Loucy (cell line): ENCODE data around the gene DRD4.

Experiments
- H2AFZ ChIP-seq: fragments of 200-600 bp; sonication (generic); 2 replicates; pipeline ENCODE4 v1.6.0; 2016; ENCODE audit warnings: antibody characterized with exemption, mild to moderate bottlenecking, low read length, moderate library complexity
- H3F3A ChIP-seq: fragments of 200-600 bp; 2 replicates; pipeline ENCODE4 v1.6.0; 2016; ENCODE audit warnings: antibody characterized with exemption, low read depth, mild to moderate bottlenecking
- H3K27me3 ChIP-seq: fragments of 200-600 bp; sonication (generic); 2 replicates; pipeline ENCODE4 v1.6.1; 2014; ENCODE audit warnings: low read length, mild to moderate bottlenecking; ENCODE audit not compliant: insufficient read depth, poor library complexity, severe bottlenecking
- H3K36me3 ChIP-seq: fragments of 200-600 bp; sonication (generic); 2 replicates; pipeline ENCODE4 v1.6.1; 2016; ENCODE audit warnings: low read length; ENCODE audit not compliant: insufficient read depth
- H3K4me1 ChIP-seq: fragments of 200-600 bp; sonication (generic); 2 replicates; pipeline ENCODE4 v1.5.1; 2014; ENCODE audit warnings: low read length, mild to moderate bottlenecking; ENCODE audit not compliant: insufficient read depth, poor library complexity, severe bottlenecking
- H3K4me2 ChIP-seq: fragments of 200-600 bp; sonication (generic); 2 replicates; pipeline ENCODE4 v1.6.0; 2014; ENCODE audit warnings: antibody characterized with exemption, low read length, low read depth, mild to moderate bottlenecking; ENCODE audit not compliant: poor library complexity, severe bottlenecking
- H3K4me3 ChIP-seq: fragments of 200-600 bp; sonication (generic); 2 replicates; pipeline ENCODE4 v1.5.1; 2014; ENCODE audit warnings: low read length, mild to moderate bottlenecking, mixed read lengths; ENCODE audit not compliant: poor library complexity, severe bottlenecking
- H3K79me2 ChIP-seq: fragments of 200-600 bp; sonication (generic); 2 replicates; pipeline ENCODE4 v1.6.1; 2014; ENCODE audit warnings: low read length; ENCODE audit not compliant: insufficient read depth
- H3K9ac ChIP-seq: fragments of 200-600 bp; sonication (generic); 2 replicates; pipeline ENCODE4 v1.6.0; 2014; ENCODE audit warnings: mild to moderate bottlenecking, low read depth, low read length, moderate library complexity; ENCODE audit not compliant: poor library complexity, severe bottlenecking
- H3K9me2 ChIP-seq: fragments of 200-600 bp; sonication (generic); replicated peaks from 2 replicates; pipeline ENCODE4 v1.6.1; 2016; ENCODE audit warnings: low read depth, low read length, mixed read lengths
- H3K9me3 ChIP-seq: fragments of 200-600 bp; sonication (generic); 2 replicates; pipeline ENCODE4 v1.6.1; 2014; ENCODE audit warnings: mild to moderate bottlenecking, antibody characterized with exemption, low read length, low read depth; ENCODE audit not compliant: insufficient read depth
- H4K20me1 ChIP-seq: fragments of 200-600 bp; sonication (generic); 2 replicates; pipeline ENCODE4 v1.6.0; 2014; ENCODE audit warnings: antibody characterized with exemption, low read length, mild to moderate bottlenecking; ENCODE audit not compliant: insufficient read depth, poor library complexity, severe bottlenecking
- CTCF ChIP-seq: fragments of 200-600 bp; sonication (generic); conservative IDR thresholded peaks from 2 replicates; pipeline ENCODE4 v1.5.1; 2014; ENCODE audit warnings: mild to moderate bottlenecking, antibody characterized with exemption, low read length
- EZH2phosphoT487 ChIP-seq: fragments of 200-600 bp; IDR thresholded peaks from 2 replicates; pipeline ENCODE4 v1.6.1; 2018; ENCODE audit warnings: antibody characterized with exemption, mild to moderate bottlenecking, moderate library complexity, borderline replicate concordance

The DRD4 gene

DNA sequence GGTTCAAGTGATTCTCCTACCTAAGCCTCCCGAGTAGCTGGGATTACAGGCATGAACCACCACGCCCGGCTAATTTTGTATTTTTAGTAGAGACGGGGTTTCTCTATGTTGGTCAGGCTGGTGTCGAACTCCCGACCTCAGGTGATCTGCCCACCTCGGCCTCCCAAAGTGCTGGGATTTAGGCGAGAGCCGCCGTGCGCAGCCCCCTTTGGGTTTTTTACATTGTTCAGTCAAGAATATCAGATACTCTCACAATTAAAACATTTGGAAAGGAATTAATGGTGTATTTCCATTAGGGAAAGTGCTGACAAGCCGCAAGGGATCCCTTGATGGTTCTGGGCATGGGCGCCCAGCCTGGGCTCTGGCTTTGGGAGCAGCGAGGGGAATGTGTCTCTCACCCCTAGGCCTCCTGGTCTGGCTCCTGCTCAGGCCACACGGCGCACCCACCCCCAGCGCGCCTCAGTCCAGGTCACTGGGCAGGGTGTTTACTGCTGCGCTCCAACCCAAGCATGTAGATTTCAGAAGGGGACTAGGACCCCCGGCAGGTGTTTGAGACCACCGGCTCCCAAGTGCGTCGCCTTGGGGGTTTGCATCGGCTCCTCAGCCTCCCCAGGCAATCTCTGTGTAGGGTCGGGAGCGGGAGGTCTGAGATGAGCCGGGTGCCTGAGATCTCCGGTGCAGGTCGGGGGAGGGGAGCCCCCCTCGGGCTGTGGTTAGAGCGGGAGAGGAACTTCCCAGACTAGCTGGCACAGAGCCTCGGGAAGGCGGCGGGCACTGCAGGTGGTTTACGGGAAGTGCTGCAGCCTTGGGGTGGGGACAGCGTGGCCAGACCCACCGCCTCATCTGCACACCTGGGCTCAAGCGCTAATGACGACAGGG lies 20.5 kb upstream of the DRD4 start:
- H3K4me1 ChIP-seq: peaks cover 4% of the 10 kb centered on the region
- no peaks in the 10 kb centered on the region for H3K9me2 ChIP-seq
- H3K9ac ChIP-seq: peak overlapping the region; percentile 69
- H3K79me2 ChIP-seq: no peaks in the 10 kb centered on the region
- no peak for TF ChIP-seq EZH2phosphoT487
- no peak for TF ChIP-seq CTCF
- H3K9me3 ChIP-seq: no peaks in the 10 kb centered on the region
- no peaks in the 10 kb centered on the region for H3F3A ChIP-seq
- H3K36me3 ChIP-seq: peaks cover 17% of the 10 kb centered on the region; the same call in 1 of the 2 replicates
- H4K20me1 ChIP-seq: peaks cover 13% of the 10 kb centered on the region
- peak overlapping the region; percentile 82 for H3K4me3 ChIP-seq
- H2AFZ ChIP-seq: no peak overlapping the region
- no peaks in the 10 kb centered on the region for H3K27me3 ChIP-seq
- peak overlapping the region; percentile 92 for H3K4me2 ChIP-seq

- Histone ChIP-seq H3K4me2 (no peak overlapping the region), H3K27me3 (no peaks in the 10 kb centered on the region), H3K4me3 (no peak overlapping the region), H2AFZ (no peak overlapping the region), H3K9me2 (no peaks in the 10 kb centered on the region), H3F3A (no peaks in the 10 kb centered on the region), H4K20me1 (peaks cover 11% of the 10 kb centered on the region), H3K79me2 (no peaks in the 10 kb centered on the region), H3K36me3 (peaks cover 9% of the 10 kb centered on the region; the same call in 1 of the 2 replicates), H3K4me1 (peaks cover 4% of the 10 kb centered on the region), H3K9ac (no peak overlapping the region), H3K9me3 (no peaks in the 10 kb centered on the region)
- TF ChIP-seq CTCF (no peak), EZH2phosphoT487 (no peak)
Observed at GRCh38 chr11:617199-617911, 19.7 kb upstream of the DRD4 start.

DNA sequence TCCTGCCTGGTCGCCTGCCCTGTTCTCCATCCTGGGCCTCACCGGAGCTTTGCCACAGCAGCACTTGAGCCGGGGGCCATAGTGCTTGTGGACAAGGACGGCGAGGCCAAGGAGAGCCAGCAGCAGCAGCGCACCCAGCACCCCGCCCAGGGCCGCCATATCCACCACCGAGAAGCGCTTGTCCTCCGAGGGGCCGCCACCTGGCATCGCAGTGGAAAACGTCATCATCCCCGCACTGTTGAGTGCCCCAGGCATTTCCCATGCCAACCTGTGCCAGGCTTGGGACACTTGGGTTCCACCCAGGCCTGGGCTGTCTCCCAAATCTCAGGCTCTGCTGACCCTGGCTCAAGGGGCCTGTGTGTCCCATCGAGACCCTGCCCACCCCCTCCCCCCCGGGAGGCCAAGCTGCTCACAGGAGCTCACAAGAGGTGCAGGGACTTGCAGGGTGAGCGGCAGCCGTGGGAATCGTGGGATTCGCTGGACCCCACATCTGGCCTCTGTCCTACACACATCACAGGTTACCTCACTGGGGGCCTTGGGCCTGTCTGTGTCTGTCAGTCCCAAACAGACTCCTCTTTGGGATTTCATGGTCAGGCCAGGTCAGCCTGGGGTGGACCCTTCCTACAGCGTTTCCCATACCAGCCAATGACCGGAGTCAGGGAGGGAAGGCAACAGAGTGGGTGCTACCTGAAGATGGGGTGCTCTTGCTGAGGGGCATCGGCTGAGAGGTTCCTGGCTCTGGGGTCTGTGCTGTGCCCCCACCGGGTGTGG lies 19.0 kb upstream of the DRD4 start:
- Histone ChIP-seq H3K9me2 (no peaks in the 10 kb centered on the region), H3K79me2 (no peaks in the 10 kb centered on the region), H4K20me1 (peaks cover 5% of the 10 kb centered on the region), H3K9me3 (no peaks in the 10 kb centered on the region), H3K27me3 (no peaks in the 10 kb centered on the region), H3K4me3 (no peak overlapping the region), H3F3A (no peaks in the 10 kb centered on the region), H3K4me2 (no peak overlapping the region), H3K9ac (no peak overlapping the region), H3K36me3 (peaks cover 3% of the 10 kb centered on the region; the same call in 1 of the 2 replicates), H3K4me1 (peaks cover 4% of the 10 kb centered on the region), H2AFZ (no peak overlapping the region)
- no peak for TF ChIP-seq CTCF
- no peak for TF ChIP-seq EZH2phosphoT487
